ENCODE results near the gene GNAZ. TPM values are rescaled to one million over a fixed set of nuclear protein-coding genes. Genes with fewer than 3 reads are reported as not detected.

Gene GNAZ
- total RNA-seq (2022; extraction: Qiagen RNA extraction) = 2.3 to 3.1 TPM (median 2.6 TPM) in 5 replicates

DNA sequence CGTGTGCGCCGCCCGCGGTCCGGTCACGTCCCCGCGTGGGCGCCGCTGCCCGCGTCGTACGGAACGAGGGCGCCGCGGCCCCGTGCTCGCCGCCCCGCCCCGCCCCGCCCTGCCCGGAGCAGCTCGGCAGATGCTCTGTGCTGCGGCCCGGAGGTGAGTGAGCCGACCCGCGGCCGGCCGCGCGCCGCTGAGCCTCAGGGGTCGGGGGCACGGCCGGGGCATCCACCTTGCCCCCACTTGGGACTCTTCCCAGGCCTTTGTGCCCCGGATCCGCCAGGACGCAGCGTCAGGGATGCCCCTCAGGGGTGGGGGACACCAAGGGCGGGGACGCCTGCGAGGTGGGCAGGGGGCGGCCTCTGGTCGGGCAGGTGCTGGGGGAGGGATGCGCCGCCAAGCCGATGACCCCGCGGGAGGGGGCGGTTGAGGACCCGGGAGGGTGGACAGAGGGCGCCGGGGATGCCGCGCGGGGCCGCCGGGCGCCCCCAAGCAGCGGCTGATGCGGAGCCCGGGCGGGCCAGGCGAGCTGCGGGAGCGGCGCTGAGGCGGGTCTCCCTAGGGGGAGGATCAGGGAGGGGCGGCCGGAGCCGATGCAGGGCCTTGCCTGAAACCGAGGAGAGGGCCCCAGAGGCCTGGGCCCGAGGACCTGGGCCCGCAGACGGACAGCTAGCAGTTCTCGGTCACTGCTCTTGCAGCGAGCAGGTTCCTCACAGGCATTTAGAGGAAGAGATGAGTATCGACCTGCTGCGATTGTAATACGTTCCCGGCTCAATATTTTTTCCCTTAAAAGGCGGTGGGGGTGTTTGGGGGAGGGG lies at the start of gene GNAZ:
Gene GNAZ, plus strand, starts transcription at position 102 of the 812 bp plus-strand sequence. CDS start 25,177 bp downstream, outside the sequence.

DNA sequence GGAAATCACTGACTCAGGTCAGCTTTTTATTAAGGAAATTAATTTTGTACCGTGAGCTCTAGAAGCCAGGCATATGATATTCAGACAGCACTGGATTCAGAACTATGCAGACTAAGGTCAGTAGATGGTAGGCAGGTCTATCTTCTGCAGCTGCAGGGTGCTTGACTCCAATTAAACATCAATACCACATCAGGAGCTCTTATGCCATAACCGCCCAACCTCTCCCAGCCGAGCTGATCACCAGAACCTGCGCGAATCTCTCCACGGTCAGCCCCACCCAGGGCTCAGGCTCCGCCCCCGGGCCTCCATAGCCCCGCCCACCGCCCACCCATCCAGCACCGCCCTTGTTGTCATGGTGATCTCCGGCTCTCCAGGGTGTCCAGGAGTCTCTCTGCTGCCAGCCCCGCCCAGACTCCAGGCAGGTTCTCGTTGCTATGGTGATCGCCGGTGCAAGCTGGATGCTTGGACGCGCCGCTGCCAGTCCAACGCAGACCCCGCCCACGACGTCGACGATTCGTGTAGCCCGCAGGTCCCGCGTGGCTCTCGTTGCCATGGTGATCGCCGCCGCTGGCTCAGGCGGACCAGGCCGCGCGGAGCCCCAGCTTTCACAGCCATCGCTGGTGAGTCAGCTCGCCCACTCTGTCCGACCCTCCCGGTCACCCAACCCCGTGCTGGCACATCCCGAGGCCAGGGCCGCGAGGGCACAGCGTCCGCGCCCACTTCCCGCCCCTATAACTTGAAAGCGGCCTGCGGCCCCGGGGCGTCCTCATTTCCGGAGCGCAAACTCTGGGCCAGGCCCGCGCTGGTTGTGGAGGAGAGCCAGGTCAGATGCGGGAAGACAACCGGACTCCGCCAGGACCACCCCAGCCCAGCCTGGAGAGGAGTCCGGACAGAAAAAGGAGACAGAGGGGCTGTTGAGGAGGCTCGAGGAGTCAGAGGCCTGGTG lies 74.9 kb downstream of the GNAZ start, which contains the start of gene RAB36:
Gene RAB36, plus strand, starts transcription at position 546 of the 946 bp plus-strand sequence. CDS start 1,140 bp downstream, outside the sequence.

Other genes with a start within 250 kb of the GNAZ start
- gene IGLL5, start 182.7 kb upstream of the GNAZ start, total RNA-seq (2022; extraction: Qiagen RNA extraction) = not detected in 5 replicates
- 1.1 to 1.5 TPM (median 1.3 TPM) in 5 replicates for gene RSPH14, start 71.5 kb downstream of the GNAZ start, total RNA-seq (2022; extraction: Qiagen RNA extraction)
- 6.8 to 7.4 TPM (median 7.1 TPM) in 5 replicates for gene RAB36, start 75.0 kb downstream of the GNAZ start, total RNA-seq (2022; extraction: Qiagen RNA extraction)
- gene BCR, start 110.0 kb downstream of the GNAZ start, total RNA-seq (2022; extraction: Qiagen RNA extraction) = 16.6 to 21.8 TPM (median 20.2 TPM) in 5 replicates

Measured in A549 treated with AZD2906 at 1 μM for 4 hours (cell line).